Suprapubic skin (tissue), 3 donors: Measurements from ENCODE around the gene MCEE.
"Not testable (repeated sequence)": the region's sequence is repeated elsewhere in the genome, so short reads cannot be mapped to it uniquely, and the experiment has no call there.

ENCODE experiments used
- CTCF ChIP-seq, 2 donors: fragments of 200-600 bp in 1 of 2; fragments of 450-650 bp in 1 of 2; sonication (generic) in 1 of 2; IDR thresholded peaks; one replicate each; pipeline ENCODE4 v1.5.1; 2016 to 2019; ENCODE audit warnings: antibody characterized with exemption in 2 of 2, mild to moderate bottlenecking in 1 of 2, moderate library complexity in 1 of 2
- POLR2A ChIP-seq, 2 donors: fragments of 450-650 bp; IDR thresholded peaks; one replicate each; pipeline ENCODE4 v1.6.1; 2017; ENCODE audit warnings: antibody characterized with exemption in 2 of 2, mild to moderate bottlenecking in 2 of 2, moderate library complexity in 2 of 2

DNA sequence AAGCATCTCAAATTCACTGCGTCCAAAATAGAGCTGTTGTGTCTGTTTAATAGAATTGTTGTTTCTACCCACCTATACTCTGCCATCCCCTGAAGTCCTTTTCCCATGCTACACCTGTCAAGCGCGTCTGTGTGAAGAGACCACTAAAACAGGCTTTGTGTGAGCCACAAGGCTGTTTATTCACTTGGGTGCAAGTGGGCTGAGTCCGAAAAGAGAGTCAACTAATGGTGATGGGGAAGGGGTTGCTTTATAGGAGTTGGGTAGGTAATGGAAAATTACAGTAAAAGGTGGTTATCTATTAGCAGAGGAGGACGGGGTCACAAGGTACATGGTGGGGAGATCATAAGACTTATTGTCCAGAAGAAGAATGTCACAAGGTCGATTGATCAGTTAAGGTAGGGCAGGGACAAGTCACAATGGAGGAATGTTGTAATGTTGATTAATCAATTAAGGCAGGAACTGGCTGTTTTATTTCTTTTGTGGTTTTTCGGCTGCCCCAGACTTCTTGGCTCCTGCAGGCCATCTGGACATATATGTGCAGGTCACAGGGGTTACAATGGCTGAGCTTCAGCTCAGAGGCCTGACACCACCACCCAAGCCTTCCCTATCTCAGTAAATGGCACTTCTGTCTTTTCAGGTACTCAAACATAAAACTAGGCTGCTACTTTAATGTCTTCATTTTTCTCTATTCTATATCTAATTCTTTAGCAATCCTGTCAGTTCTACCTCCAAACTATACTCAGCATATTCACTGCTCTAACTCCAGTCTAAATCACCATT, 1.5 kb upstream of the MCEE start:
- TF ChIP-seq CTCF, POLR2A (IDR thresholded peaks at IDR 0.05): not testable (repeated sequence)
